Activated naive CD8-positive, alpha-beta T cell treated with anti-CD3 and anti-CD28 coated beads, Interleukin-2, amount 50 U/mL, for 16 hours (primary cell): Measurements from ENCODE around the gene OTUB1.

Experiments
- DNase-seq: peaks from one replicate; pipeline ENCODE4 v3.0.0-alpha.2; 2020; ENCODE audit warnings: low read depth, low spot score

OTUB1 gene

DNA sequence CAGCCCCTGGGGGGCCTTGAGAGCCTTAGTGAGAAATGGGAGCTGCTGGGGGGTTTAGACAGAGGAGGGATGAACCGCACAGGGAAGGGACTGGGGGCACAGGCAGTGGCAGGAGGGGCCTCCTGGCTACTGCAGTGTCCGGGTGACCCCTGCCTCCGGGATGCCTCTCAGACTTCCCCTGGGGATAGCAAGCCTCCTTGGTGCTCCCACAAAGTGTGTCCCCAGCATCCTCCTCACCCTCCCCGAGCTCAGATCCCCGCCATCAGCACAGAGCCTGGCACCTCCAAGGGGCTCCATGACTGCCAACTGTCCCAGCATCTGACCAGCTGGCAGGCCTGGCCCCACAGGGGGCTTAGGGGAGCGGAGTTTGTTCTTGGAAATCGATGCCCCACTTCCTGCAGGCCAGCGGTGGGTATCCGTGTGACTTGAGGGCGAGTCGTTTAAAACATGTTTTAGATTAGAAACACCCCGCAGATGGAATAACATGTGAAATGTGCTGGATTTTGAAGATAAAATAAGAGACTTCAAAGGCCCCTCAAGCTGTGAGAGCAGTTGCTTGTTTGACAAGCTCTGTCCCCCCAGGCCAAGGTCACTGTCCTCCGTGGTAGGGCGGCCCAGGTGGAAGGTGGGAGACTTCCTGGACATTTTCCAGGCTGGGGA is 36.0 kb downstream of the OTUB1 start:
- no peak for DNase-seq

DNA sequence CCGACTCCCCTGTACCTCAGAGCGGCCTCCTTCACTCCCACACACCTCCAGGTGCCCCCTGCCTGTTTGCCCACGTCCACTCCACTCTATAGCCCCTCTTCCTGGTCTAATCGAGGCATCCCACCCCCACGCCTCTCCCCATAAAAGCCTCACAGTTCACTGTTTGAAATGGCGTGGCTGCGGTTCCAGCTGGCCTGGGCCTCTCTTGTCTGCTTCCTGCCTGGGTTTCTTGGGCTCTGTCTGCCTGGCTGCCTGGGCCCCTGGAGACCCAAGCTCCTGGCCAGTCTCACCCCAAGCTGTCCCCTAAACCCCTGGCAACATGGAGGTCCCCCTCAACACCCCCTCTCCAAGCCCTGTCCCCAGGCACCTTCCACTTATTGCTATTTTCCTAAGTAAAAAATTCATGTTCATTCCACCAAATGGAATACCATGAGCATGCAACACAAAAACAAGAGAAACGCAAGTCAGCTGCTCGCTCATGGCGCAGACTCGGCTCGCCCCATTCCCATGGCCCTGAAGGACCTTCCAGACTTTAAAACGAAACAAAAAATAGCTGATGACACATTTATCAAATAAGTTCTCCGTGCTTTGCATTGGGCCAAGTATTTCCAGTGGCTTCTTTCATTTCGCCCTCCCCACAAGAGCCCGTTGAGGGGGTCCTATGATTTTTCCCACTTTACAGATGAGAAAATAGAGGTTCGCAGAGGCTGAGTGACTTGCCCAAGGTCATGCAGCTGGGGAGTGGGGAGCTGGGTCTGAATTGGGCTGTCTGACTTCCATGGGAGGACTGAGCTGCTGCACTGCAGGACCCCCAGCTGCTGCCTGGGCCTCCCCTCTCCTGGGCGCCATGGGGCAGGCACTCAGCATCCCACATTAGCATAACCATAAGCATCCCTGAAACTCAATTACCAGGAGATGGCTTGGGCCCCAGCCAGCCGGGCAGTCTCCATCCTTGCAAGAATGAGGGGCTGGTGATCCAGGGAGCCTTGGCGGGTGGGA is 37.8 kb downstream of the OTUB1 start:
- no peak for DNase-seq

DNA sequence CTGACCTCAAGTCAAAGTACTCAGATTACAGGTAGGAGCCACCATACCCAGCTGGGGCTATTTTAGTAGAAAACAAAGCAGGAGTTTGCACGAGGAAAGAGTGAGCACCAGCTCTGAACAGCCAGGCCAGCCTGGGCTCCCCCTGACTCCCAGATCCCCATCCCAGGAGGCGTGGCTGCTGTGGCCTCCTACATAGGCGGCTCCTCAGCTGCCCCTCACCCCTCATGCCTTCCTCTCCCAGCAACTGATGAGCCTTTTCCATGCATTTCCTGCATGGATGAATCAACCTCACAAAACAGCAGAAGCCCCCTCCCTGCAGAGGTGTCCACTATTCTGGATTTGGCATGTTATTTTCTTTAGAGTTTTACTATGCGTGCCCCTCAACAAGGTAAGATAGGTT is 39.0 kb downstream of the OTUB1 start:
- no peak for DNase-seq

DNA sequence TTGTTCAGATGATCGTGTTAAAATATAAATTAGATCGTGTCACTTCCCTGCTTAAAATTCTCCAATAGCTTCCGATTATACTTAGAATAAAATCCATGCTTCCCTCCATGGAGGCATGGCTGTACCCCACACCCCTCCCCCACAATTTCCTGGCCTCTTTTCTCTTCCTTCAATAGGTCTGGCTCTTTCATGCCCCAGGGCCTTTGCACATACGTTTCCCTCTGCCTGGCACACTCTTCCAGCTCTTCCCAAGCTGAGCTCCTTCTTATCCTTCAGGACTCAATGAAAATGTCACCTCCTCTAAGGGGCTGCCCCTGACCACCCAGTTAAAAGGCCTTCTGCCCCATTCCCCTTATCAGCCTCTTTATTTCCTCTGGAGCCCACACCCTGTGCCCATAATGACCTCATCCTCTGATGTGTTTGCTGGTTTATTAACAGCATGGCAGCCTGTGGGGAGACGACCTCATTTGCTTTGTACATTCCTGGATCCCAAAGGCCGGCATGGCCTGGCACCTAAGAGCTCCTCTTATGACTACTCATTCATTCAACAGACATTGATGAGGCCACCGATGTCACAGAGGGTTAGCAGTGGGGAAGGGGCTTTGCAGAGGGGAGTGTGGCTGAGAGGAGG is 40.5 kb downstream of the OTUB1 start:
- no peak for DNase-seq

DNA sequence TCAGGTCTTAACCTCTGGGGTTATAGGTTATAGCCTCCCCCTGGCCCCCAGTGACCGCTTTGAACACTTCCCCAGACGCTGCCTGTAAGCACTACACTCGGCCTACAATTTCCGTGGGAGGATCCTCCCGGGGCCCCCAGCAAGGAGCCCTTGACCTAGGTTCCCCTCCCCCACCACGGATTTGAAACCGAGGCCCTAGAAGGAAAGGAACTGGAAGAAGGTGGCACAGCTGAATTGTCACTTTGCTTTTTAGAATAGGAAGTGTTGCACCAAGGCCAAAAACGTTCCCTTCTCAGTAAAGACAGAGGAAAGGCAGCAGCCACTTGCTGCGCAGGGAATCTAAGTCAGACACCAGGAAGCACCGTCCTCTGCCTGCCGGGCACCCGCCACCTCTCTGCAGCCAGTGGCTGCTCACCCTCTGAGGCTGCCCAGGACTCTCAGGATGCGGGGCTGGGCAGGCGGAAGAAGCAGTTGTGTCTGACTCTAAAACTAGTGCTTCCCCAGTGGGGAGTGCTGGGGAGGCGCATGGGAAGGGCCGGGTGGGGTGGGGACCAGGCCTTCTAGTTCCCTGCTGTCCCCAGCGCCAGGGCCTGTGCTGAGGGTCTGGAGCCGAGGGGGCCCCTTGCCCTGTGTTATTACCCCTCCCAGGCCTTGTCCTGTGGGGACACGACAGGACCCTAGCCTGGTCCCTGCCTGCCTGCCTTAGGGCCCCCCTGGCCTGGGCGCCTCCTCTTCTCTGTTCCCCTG is 41.6 kb downstream of the OTUB1 start:
- no peak for DNase-seq

DNA sequence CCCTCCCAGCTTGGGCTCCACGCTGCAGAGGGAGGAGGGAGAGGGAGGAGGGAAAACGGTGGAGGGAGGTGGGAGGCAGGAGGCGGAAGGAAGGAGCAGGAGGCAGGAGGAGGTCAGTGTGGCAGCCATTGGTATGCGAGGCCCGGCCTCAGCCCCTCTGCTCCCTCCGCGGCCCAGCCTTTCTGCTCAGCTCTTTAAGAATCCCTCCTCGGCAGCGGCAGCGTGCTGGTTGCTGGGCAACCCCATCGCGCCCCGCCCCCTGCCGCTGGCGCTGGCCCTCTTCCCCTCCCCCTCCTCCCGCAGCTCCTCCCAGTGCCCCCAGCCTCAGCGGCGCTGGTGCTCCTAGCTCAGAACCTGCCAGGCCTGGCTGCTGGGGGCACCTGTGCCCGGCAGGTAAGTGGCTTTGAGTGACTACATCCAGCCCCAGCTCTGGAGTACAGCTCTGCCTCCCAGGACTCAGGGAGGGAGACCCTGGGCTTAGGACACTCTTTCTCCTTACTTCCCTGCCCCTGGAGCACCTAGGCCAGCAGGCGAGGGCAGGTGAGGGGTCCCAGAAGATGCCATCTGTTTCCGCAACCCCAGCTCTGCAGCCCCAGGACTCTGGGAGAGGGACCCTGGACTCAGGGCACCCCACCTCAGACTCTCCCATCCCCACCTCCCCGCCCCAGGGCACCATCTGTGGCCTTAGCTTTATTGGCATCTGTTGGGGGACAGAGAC is 42.3 kb downstream of the OTUB1 start:
- DNase-seq = no peak

DNA sequence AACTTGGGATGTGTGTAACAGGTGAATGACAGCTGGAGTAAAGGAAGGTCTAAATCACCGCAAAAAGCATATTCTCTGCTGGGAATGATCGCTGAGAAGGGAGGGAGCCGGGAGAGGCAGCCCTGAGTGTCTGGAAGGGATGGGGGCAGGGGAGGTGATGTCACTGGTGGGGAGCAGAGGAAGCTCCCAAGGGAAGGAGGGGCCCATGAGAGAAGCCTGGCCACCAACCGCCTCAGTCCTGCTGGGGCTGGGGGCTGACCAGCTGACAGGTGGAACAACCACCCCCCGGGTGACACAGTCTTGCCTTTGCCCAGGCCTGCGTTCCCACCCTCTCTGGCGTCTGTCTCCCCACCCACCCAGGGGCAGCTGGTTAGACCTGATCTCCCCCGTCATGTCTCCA is 43.5 kb downstream of the OTUB1 start:
- DNase-seq = no peak

DNA sequence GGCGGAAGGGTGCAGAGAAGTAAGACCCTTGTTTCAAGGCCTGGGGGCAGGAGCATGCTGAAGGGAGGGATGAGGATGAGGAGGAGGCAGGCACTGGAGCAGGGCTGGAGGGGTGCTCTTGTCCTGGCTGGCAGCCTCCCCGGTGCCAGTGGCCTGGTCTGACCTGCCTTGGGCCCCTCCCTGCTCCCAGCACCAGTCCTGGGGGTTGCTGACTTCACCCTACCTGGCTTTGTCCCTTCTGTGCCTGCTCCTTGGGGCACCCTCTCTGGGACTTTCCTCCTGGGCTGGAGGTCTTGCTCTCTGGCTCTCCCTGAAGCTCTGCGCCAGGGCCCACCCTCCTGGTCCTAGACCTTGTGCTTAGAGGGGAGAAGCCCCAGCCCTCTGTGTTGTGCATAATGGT is 44.8 kb downstream of the OTUB1 start:
- DNase-seq = no peak

DNA sequence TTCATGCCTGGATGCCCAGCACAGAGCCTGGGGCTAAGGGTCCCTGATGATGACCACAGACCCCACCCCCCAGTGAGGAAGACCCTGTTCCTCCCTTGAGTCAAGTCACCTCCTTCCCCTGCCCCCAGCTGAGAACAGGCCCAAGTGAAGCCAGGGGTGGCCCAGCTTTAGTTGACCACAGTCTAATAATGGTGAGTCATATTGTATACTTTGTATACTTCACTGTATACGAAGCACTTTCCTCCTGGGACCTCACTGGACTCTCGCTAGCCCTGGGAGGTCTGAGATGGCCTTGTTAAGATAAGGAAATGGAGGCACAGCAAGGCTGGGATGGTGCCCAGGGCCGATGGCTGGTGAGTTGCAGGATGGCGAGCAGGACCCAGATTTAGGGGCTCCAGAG is 45.8 kb downstream of the OTUB1 start:
- DNase-seq = no peak

DNA sequence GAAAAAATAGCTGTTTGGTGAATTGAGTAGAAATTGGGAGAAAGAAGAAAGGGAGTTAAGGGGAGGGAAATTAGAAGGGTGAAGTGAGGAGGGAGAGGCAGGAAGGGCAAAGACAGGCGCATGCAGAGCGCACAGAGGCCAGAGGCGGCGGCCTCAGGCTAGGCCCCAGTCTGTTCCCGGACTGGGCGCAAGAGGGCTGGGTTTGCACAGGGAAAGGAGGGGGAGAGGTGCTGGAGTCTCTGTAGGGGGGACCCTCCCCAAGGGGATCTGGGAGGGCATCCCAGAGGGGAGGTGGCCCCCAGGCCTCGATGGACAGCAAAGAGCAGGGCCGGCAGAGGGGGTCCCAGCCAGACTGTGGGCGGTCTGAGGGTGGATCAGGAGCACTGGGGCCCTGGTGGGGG is 48.2 kb downstream of the OTUB1 start:
- DNase-seq = no peak

DNA sequence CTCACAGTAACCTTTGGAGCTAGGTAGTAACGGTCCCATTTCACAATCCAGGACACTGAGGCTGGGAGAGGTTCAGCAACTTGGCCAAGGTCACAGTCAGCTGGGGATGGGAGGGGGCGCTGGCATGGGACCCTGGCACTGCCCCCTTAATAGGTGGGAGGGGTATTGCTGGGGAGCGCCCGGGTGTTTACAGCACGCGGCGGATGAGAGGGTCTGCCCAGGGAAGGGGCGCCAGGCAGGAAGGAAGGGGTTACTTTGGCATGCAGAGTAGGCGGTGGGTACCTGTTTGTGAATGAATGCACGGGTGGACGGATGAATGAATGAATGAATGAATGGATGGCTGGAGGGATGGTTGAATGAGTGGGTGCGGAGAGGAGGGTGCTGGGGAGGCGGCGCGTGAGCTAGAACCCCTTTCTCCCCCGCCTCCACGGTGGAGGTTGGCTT is 48.9 kb downstream of the OTUB1 start:
- no peak for DNase-seq

DNA sequence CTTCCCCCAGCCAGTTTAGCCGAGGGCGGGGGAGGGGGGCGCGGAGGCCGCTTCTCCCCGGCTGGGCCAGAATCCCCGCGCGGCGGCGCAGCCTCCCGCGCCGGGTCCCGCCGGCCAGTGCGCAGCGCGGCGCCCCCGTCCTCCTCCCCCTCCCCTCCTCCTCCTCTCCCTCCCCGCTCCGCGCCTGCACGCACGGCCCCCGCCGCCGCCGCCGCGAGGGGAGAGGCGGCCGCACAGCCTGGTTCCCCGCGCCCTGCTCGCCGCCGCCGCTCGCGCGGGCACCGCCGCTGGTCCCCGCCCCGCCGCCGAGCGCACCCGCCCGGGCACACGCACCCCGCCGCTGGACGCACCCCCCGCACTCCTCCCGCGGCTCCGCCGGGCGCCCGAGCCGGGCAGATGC is 49.3 kb downstream of the OTUB1 start, which contains the start of gene FLRT1:
TSS of gene FLRT1 (plus strand) at position 356 of the 400 bp plus-strand sequence. CDS start 80,337 bp downstream, outside the sequence.
- DNase-seq = no peak

DNA sequence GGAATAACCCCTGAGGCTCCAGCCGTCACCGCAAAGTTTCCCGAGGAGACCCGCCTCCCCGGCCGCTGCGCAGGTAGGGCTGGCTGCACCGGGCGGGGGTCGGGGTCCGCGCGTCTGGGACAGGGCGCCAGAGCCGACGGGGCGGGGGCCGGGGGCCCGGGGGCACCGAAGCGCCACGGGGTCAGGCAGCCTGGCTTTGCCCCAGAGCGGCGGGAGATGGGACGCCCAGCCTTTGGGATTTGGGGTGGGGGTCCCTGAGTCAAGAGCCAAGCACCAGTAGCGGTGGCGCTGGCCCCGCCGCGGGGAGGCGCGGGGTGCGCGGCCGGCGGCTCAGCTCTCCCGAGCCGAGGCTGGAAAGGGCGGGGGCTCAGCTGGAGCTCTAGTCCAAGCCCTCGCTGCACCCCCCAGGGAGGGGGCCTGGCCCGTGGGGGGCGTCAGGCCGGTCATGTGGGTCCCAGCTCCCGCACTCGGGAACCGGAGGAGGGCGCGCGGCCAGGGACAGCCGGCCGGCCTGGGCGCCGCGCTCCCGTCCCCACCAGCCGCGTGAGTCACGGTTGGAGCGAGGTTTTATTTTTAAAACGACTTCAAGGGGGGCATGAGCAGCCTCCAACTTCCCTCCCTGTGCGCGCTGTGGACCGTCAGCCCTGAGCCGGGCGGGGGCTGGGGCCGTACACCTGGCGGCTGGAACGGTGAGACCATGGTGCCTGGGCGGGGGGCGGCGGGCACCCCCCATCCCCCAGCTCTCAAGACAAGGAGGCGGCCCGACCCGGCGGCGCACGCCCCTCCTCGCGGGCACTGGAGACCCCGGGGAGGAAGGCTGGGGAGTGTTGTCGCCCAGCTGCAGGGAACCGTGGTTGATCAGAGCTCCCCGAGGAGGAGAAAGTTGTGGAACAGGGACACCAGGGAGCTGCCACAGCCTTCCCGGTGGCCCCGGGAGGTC is 50.1 kb downstream of the OTUB1 start:
- DNase-seq = no peak

DNA sequence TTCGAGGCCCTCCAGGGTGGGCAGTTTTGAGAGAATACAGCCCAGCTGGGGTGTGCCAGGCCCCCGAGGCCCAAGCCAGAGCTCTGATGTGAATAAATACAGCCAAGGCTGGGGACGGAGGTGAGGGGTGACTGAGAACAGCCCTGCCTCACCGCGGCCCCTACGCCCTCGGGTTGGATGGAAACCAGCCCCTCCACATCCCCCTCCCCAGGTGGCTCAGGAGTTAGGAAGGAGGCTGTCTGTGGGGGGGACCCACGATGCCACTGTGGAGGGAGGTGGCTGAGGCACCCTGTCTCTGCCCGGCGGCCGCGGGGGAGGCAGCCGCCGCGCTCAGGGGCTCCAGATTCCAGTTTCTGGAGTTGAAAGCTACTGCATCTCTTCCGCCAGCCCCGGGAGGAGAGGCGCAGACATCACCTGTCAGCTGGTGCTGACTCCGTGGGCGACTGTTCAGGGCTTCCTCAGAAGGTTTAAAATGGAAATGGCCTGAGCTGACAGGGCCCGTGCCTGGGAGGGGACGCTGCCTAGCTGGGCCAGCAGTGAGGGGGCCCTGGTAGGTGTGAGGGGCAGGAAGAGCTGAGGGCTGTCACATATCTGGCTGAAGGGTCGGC is 50.9 kb downstream of the OTUB1 start:
- DNase-seq = no peak

DNA sequence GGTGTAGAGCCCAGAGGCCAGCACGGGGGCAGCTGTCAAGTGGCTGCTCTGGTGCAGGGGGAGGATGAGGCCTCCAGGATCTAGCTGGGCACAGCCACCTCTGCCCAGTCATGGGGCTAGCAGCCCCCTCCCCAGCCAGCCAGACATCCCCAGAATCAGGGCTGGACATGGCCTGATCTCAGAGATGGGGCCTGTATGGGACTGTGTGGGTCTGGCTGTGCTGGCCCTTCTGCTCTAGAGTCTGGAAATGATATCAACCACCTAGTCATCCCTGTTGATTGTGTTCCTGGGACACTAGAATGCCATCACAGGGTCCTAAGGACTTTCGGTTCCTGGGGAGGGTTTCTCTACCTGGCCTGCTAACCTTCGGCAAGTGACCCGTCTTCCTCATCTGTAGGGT is 52.3 kb downstream of the OTUB1 start:
- no peak for DNase-seq

DNA sequence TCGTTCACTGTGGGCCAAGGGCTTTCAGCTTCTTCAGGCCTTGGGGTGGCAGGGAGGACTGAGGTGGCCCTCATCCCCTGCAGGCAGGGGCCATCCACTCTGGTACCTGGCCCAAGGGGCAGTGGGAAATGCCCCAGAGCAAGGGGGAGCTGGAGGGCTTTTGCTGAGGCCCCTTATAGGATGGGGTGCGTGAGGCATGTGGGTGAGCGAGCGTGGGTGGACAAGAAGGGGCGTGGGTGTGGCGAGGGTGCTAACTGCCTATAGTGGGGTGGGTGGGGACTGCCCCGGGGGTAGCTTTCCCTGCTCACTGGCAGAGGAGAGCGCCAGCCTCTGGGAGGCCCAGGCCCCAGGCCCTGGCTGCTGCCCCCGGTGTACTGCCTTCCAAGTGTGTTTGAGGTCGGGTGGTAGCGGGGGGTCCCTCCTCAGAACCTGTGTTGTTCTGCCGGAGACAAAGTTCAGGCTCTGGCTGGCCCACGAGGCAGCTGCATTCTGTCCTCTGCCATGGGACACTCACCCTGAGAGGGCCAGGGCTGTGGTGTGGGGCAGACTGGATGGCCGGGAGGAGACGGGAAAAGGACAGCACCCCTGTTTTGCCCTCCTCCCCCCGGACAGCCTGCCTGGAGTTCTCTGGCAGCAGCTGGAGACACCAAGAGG is 52.9 kb downstream of the OTUB1 start:
- no peak for DNase-seq

DNA sequence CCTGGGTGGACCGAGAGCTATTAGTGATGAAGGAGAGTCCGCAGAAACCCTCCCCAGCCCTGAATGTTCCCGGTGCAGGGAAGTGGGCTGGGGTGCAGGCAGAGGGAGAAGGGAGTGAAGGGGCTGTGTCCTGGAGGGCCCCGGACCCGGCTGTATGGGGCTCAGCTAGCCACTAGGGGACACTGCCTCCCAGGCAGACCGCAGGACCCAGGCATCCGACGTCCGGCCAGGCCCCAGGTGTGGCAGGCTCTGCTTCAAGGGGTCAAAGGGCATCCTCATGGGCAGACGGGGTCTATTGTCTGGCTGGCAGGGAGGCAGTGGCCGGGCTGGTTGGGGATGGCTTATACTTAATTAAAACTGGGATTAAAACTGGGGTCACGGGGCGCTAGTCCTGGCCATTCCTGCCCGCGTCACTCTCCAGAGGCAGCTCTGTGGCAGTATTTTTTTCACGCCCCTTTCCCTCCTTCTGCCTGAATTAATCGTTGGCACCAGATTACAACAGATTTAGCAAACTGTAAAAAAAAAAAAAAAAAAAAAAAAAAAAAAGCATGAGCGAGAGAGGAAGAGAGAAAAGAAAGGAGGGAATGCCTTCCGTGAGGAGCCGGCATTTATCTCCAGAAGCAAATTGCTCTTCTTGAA is 54.6 kb downstream of the OTUB1 start:
- no peak for DNase-seq

DNA sequence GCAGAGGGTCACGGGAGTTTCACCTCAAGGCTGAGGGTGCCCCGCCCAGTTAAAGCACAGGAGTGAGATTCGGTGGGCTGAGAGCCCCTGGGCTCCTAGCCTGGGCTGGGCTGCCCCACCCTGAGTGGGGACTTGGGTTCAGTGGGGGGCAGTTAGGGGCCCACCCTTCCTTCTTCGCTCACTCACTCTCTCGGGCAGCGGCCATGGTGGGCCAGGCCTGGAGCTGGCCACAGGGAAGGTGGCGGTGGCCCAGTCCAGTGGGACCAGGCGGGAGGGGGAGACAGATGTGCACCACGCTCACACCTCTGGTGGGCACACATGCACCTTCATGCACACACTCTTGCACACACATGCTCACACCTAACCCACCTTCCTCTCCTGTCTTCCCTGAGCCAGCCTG is 55.6 kb downstream of the OTUB1 start:
- no peak for DNase-seq
